UCSD-AML1 (cell line): ENCODE results near the gene RHPN2.
A peak's percentile ranks its signal among the peaks of the same experiment; 100 is the strongest.
"Not testable (repeated sequence)": the region's sequence is repeated elsewhere in the genome, so short reads cannot be mapped to it uniquely, and the experiment has no call there.

Experiments used
- DNase-seq: peaks from one replicate; lab custom pipeline; 2025; ENCODE audit not compliant: unreplicated experiment; lab: John Stamatoyannopoulos, UW

RHPN2 gene

DNA sequence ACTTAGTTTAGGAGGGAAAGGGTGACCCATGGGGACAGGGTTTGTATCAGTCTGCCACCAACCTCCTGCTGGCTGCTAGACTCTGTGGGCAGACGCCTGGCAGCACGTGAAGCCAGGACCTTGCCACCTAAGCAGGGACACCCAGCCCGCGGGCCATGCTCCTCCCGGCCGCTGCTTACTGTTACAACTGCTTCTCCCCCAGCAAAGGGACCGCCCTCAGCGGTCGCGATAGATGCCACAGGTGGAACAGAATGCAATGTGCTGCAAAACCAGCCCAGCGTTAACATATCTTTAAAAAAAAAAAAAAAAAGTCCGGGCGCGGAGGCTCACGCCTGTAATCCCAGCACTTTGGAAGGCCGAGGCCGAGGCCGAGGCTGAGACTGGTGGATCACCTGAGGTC lies 1.9 kb upstream of the RHPN2 start:
- DNase-seq = no peak

GRCh38 chr19:33064458-33064791 lies 263 bp downstream of the RHPN2 start:
- no peak for DNase-seq

DNA sequence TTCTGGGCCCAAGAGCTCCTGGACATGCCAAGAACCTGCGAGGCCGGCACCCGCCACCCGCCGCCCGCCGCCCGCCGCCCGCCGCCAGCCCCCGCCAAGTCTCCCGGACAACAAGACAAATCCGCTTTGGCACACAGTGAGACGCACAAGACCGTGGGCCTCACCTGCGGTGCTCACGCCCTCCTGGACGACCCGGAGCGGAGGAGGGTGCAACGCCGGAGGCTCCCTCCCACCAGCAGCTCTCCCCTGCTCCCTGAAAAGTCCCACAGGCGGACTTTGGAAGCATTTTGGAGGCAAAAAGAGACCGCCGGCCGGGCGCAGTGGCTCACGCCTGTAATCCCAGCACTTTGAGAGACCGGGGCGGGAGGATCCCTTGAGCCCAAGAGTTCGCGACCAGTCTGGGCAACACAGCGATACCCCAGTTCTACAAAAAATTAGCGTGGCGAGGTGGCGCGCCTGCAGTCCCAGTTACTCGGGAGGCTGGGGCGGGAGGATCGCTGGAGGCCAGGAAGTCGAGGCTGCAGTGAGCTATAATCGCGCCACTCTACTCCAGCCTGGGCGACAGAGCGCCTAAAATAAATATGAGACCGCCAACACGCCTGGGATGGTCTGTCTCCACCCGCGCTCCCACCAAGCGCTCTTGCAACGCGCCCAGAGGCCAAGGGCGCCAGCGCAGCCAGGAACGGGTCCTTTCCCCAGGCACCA lies 783 bp downstream of the RHPN2 start:
- DNase-seq = no peak

- no peak for DNase-seq
Measured at GRCh38 chr19:33063356-33063752, 1.3 kb downstream of the RHPN2 start.

- no peak for DNase-seq
Measured at GRCh38 chr19:33062902-33063301, 1.8 kb downstream of the RHPN2 start.

DNA sequence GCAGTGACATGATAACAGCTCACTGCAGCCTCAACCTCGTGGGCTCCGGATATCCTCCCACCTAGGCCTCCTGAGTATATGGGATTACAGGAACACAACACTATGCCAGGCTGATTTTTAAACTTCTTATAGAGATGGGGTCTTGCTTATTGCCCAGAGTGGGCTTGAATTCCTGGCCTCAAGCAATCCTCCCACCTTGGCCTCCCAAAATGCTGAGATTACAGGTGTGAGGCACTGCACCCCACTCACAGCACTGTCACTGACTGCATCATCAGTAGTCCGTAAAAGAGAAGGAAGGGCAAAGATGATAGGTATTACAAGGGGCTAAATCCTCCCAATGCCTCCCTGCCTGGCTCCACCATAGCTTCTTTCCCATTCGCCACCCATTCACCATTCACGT lies 4.1 kb downstream of the RHPN2 start:
- DNase-seq = no peak

DNA sequence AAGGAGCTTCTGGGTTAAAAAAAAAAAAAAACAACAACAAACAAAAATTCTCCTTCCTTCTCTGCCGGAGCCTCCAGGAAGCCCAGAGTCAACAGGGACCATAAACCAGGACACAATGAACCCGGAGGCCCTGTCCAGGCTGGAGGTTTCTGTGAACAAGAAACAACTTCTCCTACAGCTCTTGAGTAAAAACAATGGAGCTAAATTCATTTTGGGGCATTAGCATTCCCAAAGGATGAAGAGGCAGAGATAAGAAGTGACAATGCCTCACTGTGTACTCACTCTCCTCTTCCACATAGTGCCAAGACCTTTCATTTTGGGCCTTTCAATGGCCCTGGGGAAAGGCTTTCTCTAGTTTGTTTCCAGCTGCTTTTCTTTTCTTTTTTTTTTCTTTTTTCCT lies 9.0 kb downstream of the RHPN2 start:
- no peak for DNase-seq

DNA sequence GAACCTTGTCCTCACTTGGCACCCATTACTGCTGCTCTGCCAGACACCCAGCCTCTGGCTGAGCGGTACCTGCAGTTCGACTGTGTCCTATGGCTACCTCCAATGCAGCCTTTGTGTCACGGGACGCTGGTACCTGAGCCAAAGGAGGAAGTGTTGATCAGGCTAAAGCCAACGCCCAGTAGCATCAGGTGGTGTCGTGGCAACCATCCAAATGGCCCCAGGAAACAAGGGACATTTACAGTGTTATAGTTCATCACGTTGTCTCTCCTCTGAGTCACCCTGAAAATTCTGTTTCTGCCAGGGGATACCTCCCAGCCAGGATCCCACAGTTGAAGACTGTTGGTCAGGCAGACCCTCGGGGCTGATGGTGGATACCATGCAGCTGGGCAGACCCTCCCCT lies 10.1 kb downstream of the RHPN2 start:
- no peak for DNase-seq

GRCh38 chr19:33052352-33052972 lies 12.2 kb downstream of the RHPN2 start:
- no peak for DNase-seq

- no peak for DNase-seq
Measured at GRCh38 chr19:33050110-33050509, 14.6 kb downstream of the RHPN2 start.

GRCh38 chr19:33048806-33049676 lies 15.6 kb downstream of the RHPN2 start:
- DNase-seq = no peak

- no peak for DNase-seq
Measured at GRCh38 chr19:33047422-33047821, 17.3 kb downstream of the RHPN2 start.

- not testable (repeated sequence) for DNase-seq
Measured at GRCh38 chr19:33041828-33042160, 22.9 kb downstream of the RHPN2 start.

- no peak for DNase-seq
Measured at GRCh38 chr19:33040994-33041827, 23.5 kb downstream of the RHPN2 start.

DNA sequence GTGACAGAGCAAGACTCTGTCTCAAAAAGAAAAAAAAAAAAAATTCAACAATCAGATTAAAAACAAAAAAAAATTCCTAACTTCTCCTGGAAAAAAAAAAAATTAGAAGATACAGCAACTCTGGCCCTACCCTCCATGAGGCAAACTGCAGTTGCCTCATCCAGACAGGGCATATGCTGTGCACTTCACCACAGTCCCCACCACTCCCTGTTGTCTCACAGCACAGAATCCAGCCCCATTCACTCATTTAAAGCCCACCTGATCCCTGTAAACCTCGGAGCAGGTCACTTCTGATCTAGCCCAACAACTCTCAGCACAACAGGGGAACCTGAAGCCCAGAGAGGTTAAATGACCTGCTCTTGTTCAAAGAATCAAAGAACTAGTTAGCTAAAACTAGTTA lies 24.9 kb downstream of the RHPN2 start:
- no peak for DNase-seq

- no peak for DNase-seq
Measured at GRCh38 chr19:33039108-33039599, 25.5 kb downstream of the RHPN2 start.

GRCh38 chr19:33037168-33038025 lies 27.3 kb downstream of the RHPN2 start:
- peak; percentile 50 for DNase-seq

- DNase-seq = not testable (repeated sequence)
Measured at GRCh38 chr19:33036370-33037167, 28.1 kb downstream of the RHPN2 start.

DNA sequence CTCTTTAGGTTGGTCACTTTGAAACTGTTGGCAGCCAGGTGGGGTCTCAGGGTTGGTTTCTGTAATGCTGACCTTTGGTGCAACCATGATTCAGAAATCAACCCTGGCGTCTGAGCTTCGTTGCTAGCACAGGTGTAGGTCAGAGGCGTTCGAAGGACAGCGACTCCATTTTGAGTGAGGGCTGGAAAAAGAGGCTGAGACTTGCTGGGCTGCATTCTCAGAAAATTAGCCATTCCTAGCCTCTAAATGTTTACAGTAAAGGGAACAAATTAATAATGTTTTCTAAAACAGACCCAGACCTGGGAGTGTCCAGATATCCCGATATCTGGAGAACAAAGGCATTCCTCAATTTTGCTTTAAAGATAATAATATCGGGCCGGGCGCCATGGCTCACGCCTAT lies 29.2 kb downstream of the RHPN2 start:
- DNase-seq = no peak
